WTC11 (cell line): ENCODE data around the gene RAB34. TPM values are rescaled to one million over a fixed set of nuclear protein-coding genes. Genes with fewer than 3 reads are reported as not detected.

Source experiments
- ATAC-seq: fragments of 200-7000 bp; cut with Tn5 transposase; 2 replicates; pipeline ENCODE4 v1.10.0; 2021; ENCODE audit warnings: mild to moderate bottlenecking, moderate library complexity
- CTCF ChIA-PET: fragments of 300-600 bp; sonication (Branson Sonifier 250); formaldehyde crosslinking; loops from one replicate; lab custom pipeline; 2021; ENCODE audit warnings: antibody characterized with exemption; lab: Charles Lee
- POLR2A ChIA-PET: fragments of 350-600 bp; sonication (Branson Sonifier 250); formaldehyde crosslinking; loops from one replicate; lab custom pipeline; 2021; ENCODE audit warnings: antibody characterized with exemption; lab: Charles Lee
- DNase-seq: peaks from one replicate; pipeline ENCODE4 v3.0.0; 2021; ENCODE audit warnings: low spot score
- H3K27ac Mint-ChIP-seq: 2 replicates; pipeline ENCODE4 v1.8.0; 2021; ENCODE audit warnings: mixed read lengths
- H3K27me3 Mint-ChIP-seq: 2 replicates; pipeline ENCODE4 v1.8.0; 2021; ENCODE audit warnings: low read depth, mild to moderate bottlenecking, moderate library complexity, mixed read lengths
- H3K36me3 Mint-ChIP-seq: 2 replicates; pipeline ENCODE4 v1.8.0; 2021; ENCODE audit warnings: mixed read lengths
- H3K4me1 Mint-ChIP-seq: 2 replicates; pipeline ENCODE4 v1.8.0; 2022; ENCODE audit warnings: mixed read lengths
- H3K4me3 Mint-ChIP-seq: 2 replicates; pipeline ENCODE4 v1.8.0; 2021; ENCODE audit warnings: mild to moderate bottlenecking, moderate library complexity, mixed read lengths
- H3K9me3 Mint-ChIP-seq: 2 replicates; pipeline ENCODE4 v1.8.0; 2021; ENCODE audit warnings: mixed read lengths
- ATF3 ChIP-seq: sonication (generic); formaldehyde crosslinking; conservative IDR thresholded peaks from 2 replicates; pipeline ENCODE4 v1.8.1; 2022; ENCODE audit warnings: mild to moderate bottlenecking, missing genetic modification reagents
- CBFB ChIP-seq: sonication (generic); formaldehyde crosslinking; IDR thresholded peaks from 2 replicates; pipeline ENCODE4 v1.8.1; 2022; ENCODE audit warnings: mild to moderate bottlenecking, low read depth, missing genetic modification reagents
- ESRRA ChIP-seq: sonication (generic); formaldehyde crosslinking; IDR thresholded peaks from 2 replicates; pipeline ENCODE4 v1.8.1; 2022; ENCODE audit warnings: mild to moderate bottlenecking, missing genetic modification reagents, borderline replicate concordance
- GTF2I ChIP-seq: fragments of 250-450 bp; sonication (Bioruptor Pico); conservative IDR thresholded peaks from 2 replicates; pipeline ENCODE4 v1.4.0; 2021; ENCODE audit warnings: mild to moderate bottlenecking
- HMGA2 ChIP-seq: fragments of 250-450 bp; sonication (Bioruptor Pico); IDR thresholded peaks from 2 replicates; pipeline ENCODE4 v1.4.0; 2021; ENCODE audit warnings: mild to moderate bottlenecking, moderate library complexity
- IRF1 ChIP-seq: sonication (generic); formaldehyde crosslinking; IDR thresholded peaks from 2 replicates; pipeline ENCODE4 v1.8.0; 2023; ENCODE audit warnings: missing genetic modification reagents
- KAT7 ChIP-seq: sonication (generic); formaldehyde crosslinking; IDR thresholded peaks from 2 replicates; pipeline ENCODE4 v1.8.1; 2023; ENCODE audit warnings: missing genetic modification reagents, mild to moderate bottlenecking, borderline replicate concordance
- MAX ChIP-seq: sonication (generic); formaldehyde crosslinking; IDR thresholded peaks from 2 replicates; pipeline ENCODE4 v1.8.0; 2022; ENCODE audit warnings: mild to moderate bottlenecking, missing genetic modification reagents
- NR3C1 ChIP-seq: sonication (generic); formaldehyde crosslinking; conservative IDR thresholded peaks from 2 replicates; pipeline ENCODE4 v1.8.1; 2023; ENCODE audit warnings: low read depth, mild to moderate bottlenecking, missing genetic modification reagents
- PRRX2 ChIP-seq: fragments of 250-450 bp; sonication (Bioruptor Pico); IDR thresholded peaks from 2 replicates; pipeline ENCODE4 v1.8.0; 2021; ENCODE audit warnings: mild to moderate bottlenecking
- RELA ChIP-seq: sonication (generic); formaldehyde crosslinking; IDR thresholded peaks from 2 replicates; pipeline ENCODE4 v1.8.1; 2022; ENCODE audit warnings: missing genetic modification reagents, mild to moderate bottlenecking, borderline replicate concordance
- RORB ChIP-seq: fragments of 250-450 bp; sonication (Bioruptor Pico); IDR thresholded peaks from 2 replicates; pipeline ENCODE4 v1.9.0; 2021; ENCODE audit warnings: mild to moderate bottlenecking
- ZNF263 ChIP-seq: sonication (generic); formaldehyde crosslinking; IDR thresholded peaks from 2 replicates; pipeline ENCODE4 v1.8.1; 2022; ENCODE audit warnings: low read depth, mild to moderate bottlenecking, moderate library complexity, missing genetic modification reagents
- ZNF512 ChIP-seq: sonication (generic); formaldehyde crosslinking; IDR thresholded peaks from 2 replicates; pipeline ENCODE4 v1.8.1; 2022; ENCODE audit warnings: missing genetic modification reagents, borderline replicate concordance
- total RNA-seq: library from RNA; stranded (reverse); gene quantifications from 3 replicates; pipeline ENCODE4 v1.2.3, GENCODE V29; 2021
- TF ChIP-seq, protein P1 (sequence below): sonication (generic); formaldehyde crosslinking; IDR thresholded peaks from 2 replicates; pipeline ENCODE4 v1.8.0; 2022; ENCODE audit warnings: missing genetic modification reagents
- TF ChIP-seq, protein P2 (sequence below): fragments of 250-450 bp; sonication (Bioruptor Pico); IDR thresholded peaks from 2 replicates; pipeline ENCODE4 v1.9.0; 2021; ENCODE audit warnings: mild to moderate bottlenecking
- TF ChIP-seq, protein P3 (sequence below): sonication (generic); formaldehyde crosslinking; IDR thresholded peaks from 2 replicates; pipeline ENCODE4 v1.8.0; 2022; ENCODE audit warnings: mild to moderate bottlenecking, missing genetic modification reagents

Gene RAB34
- total RNA-seq, 1 experiment from 2014 or later = 181 TPM

DNA sequence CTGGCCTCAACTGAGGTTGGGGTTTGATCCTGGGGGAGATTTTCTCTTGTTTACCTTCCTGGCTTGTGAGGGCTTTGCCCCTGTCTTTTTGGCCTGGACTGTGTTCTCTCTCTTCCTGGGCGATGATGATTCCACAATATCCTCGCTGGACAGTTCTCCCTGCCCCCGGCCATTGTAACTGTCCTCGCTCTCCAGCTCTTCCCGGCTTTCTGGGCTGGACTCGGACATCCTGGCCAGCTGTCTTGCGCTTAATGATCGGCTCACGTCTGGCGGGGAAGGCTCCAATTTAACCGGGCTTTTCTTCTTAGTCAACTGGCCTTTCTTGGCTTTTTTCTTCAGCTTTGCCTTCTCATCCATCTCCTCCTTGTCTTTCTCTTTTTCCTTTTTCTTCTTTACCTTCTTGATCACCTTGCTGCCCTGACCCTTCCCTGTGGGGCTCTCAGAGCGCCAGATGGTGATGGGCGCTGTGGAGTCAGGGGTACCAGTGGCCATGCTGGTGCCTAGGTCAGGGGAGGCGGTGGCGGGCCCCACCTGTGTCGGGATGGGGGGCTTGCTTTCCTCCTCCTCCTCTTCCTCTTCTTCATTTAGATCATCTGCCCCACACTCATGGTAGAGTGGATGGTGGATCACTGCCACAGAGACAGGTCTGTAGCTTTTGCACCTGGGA, 14.0 kb downstream of the RAB34 start (continued):
- TF ChIP-seq ATF3 (CRISPR knock-in tag) (no peak), ZNF263 (CRISPR knock-in tag) (no peak), CBFB (no peak), PRRX2 (no peak), ZNF512 (no peak), NR3C1 (no peak), GTF2I (CRISPR knock-in tag) (no peak), RORB (CRISPR knock-in tag) (no peak), RELA (no peak)
- TF ChIP-seq, protein P1, sequence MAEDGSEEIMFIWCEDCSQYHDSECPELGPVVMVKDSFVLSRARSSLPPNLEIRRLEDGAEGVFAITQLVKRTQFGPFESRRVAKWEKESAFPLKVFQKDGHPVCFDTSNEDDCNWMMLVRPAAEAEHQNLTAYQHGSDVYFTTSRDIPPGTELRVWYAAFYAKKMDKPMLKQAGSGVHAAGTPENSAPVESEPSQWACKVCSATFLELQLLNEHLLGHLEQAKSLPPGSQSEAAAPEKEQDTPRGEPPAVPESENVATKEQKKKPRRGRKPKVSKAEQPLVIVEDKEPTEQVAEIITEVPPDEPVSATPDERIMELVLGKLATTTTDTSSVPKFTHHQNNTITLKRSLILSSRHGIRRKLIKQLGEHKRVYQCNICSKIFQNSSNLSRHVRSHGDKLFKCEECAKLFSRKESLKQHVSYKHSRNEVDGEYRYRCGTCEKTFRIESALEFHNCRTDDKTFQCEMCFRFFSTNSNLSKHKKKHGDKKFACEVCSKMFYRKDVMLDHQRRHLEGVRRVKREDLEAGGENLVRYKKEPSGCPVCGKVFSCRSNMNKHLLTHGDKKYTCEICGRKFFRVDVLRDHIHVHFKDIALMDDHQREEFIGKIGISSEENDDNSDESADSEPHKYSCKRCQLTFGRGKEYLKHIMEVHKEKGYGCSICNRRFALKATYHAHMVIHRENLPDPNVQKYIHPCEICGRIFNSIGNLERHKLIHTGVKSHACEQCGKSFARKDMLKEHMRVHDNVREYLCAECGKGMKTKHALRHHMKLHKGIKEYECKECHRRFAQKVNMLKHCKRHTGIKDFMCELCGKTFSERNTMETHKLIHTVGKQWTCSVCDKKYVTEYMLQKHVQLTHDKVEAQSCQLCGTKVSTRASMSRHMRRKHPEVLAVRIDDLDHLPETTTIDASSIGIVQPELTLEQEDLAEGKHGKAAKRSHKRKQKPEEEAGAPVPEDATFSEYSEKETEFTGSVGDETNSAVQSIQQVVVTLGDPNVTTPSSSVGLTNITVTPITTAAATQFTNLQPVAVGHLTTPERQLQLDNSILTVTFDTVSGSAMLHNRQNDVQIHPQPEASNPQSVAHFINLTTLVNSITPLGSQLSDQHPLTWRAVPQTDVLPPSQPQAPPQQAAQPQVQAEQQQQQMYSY (CRISPR knock-in tag) = no peak
- TF ChIP-seq, protein P2, sequence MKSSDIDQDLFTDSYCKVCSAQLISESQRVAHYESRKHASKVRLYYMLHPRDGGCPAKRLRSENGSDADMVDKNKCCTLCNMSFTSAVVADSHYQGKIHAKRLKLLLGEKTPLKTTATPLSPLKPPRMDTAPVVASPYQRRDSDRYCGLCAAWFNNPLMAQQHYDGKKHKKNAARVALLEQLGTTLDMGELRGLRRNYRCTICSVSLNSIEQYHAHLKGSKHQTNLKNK = no peak

DNA sequence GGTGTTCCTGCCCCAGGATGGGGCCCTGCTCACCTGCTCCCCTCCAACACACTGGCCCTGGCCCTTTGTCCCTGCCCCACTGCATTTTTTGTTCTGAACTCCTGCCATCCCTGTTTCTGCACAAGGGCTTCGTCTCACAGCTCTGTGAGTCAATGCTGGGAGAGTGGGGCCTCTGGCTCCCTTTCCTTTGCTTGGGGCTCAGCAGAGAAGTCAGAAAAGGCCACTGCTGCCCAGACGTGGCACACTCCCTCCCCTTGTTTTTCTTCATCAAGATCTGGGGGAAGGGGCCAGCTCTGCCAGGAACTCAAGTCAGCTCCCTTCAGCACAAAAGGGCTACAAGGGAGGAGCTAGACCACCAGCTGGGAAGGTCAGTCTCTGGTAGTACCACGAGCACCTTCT, 14.9 kb downstream of the RAB34 start:
- Mint-ChIP-seq H3K4me3 (no peak overlapping the region), H3K27ac (peak overlapping the region; percentile 89), H3K9me3 (no peaks in the 10 kb centered on the region), H3K4me1 (peaks cover 29% of the 10 kb centered on the region), H3K27me3 (no peaks in the 10 kb centered on the region), H3K36me3 (peaks cover 51% of the 10 kb centered on the region)
- CTCF ChIA-PET = interaction anchor here (0.8 to 1.9 kb wide), 5 partner anchors 9 to 59 kb away, joined by 3 to 8 read pairs (median 4); partner anchors contain the start of genes PROCA1, RPL23A and TLCD1
- ATAC-seq (no peak), DNase-seq (no peak)
- POLR2A ChIA-PET = interaction anchor here (1.0 kb wide), 1 partner anchor 24 kb away, joined by 3 read pairs; no protein-coding TSS in a partner anchor
- TF ChIP-seq, protein P3, sequence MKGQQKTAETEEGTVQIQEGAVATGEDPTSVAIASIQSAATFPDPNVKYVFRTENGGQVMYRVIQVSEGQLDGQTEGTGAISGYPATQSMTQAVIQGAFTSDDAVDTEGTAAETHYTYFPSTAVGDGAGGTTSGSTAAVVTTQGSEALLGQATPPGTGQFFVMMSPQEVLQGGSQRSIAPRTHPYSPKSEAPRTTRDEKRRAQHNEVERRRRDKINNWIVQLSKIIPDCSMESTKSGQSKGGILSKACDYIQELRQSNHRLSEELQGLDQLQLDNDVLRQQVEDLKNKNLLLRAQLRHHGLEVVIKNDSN (CRISPR knock-in tag) = no peak
- TF ChIP-seq ESRRA = no peak
- no peak for TF ChIP-seq IRF1 (CRISPR knock-in tag)
- TF ChIP-seq HMGA2 = no peak
- no peak for TF ChIP-seq MAX
- no peak for TF ChIP-seq RORB (CRISPR knock-in tag)
- no peak for TF ChIP-seq KAT7 (CRISPR knock-in tag)
